Keratinocyte (primary cell): ENCODE measurements around the gene DCAF8.

Source experiments
- EZH2 ChIP-seq: IDR thresholded peaks from one replicate; pipeline ENCODE4 v1.6.1; 2012; ENCODE audit warnings: inconsistent platforms, mild to moderate bottlenecking, low read length, moderate library complexity
- TF ChIP-seq, protein P1 (sequence below), 3 experiments: IDR thresholded peaks in 1 of 3; conservative IDR thresholded peaks in 1 of 3; optimal IDR thresholded peaks in 1 of 3; 2 replicates in 2 of 3; 3 replicates in 1 of 3; pipeline versions ENCODE3 to v1.5.1; 2011; ENCODE audit warnings: low read length in 3 of 3, mild to moderate bottlenecking in 3 of 3, moderate library complexity in 2 of 3, control low read depth in 1 of 3, inconsistent platforms in 1 of 3; ENCODE audit not compliant: insufficient read depth in 2 of 3; ENCODE audit errors: extremely low read depth in 1 of 3

- no peak for TF ChIP-seq EZH2
- TF ChIP-seq, protein P1, sequence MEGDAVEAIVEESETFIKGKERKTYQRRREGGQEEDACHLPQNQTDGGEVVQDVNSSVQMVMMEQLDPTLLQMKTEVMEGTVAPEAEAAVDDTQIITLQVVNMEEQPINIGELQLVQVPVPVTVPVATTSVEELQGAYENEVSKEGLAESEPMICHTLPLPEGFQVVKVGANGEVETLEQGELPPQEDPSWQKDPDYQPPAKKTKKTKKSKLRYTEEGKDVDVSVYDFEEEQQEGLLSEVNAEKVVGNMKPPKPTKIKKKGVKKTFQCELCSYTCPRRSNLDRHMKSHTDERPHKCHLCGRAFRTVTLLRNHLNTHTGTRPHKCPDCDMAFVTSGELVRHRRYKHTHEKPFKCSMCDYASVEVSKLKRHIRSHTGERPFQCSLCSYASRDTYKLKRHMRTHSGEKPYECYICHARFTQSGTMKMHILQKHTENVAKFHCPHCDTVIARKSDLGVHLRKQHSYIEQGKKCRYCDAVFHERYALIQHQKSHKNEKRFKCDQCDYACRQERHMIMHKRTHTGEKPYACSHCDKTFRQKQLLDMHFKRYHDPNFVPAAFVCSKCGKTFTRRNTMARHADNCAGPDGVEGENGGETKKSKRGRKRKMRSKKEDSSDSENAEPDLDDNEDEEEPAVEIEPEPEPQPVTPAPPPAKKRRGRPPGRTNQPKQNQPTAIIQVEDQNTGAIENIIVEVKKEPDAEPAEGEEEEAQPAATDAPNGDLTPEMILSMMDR (optimal IDR thresholded peaks at IDR 0.05 in 1 of 3, IDR thresholded peaks at IDR 0.05 in 1 of 3, conservative IDR thresholded peaks at IDR 0.05 in 1 of 3; ENCODE audit: extremely low read depth in 1 of 3, insufficient read depth in 2 of 3, low read length in 3 of 3) = no peak
These were observed 51.1 kb downstream of the DCAF8 start for GRCh38 chr1:160211046-160211790.
